B cell (primary cell): ENCODE data around the gene DPM1. TPM values are rescaled to one million over a fixed set of nuclear protein-coding genes. Genes with fewer than 3 reads are reported as not detected.

ENCODE experiments used
- ATAC-seq: fragments of 200-7000 bp; cut with Tn5 transposase; one replicate; pipeline ENCODE4 v1.10.0; 2021; ENCODE audit warnings: low read depth, mild to moderate bottlenecking, moderate number of reproducible peaks, moderate library complexity
- CTCF ChIA-PET: fragments of 350-600 bp; sonication (Branson Sonifier 250); formaldehyde crosslinking; loops from one replicate; lab custom pipeline; 2021; ENCODE audit warnings: antibody characterized with exemption, inconsistent platforms; lab: Charles Lee
- POLR2A ChIA-PET: fragments of 350-600 bp; sonication (Branson Sonifier 250); formaldehyde crosslinking; loops from one replicate; lab custom pipeline; 2021; ENCODE audit warnings: antibody characterized with exemption; lab: Charles Lee
- DNase-seq: peaks from one replicate; pipeline ENCODE4 v3.0.0; 2013
- H2AFZ ChIP-seq: 2 replicates; pipeline ENCODE4 v1.6.1; 2012; ENCODE audit warnings: mild to moderate bottlenecking, low read depth, low read length; ENCODE audit not compliant: insufficient read depth, poor library complexity, severe bottlenecking
- H3K27ac ChIP-seq, 2 donors: 1 replicate in 1 of 2; 2 replicates in 1 of 2; pipeline ENCODE4 v1.5.1; 2012 to 2013; ENCODE audit warnings: low read length in 2 of 2, mild to moderate bottlenecking in 2 of 2, moderate library complexity in 1 of 2
- H3K27me3 ChIP-seq, 4 experiments: fragments of 200-600 bp in 1 of 4; sonication (generic) in 1 of 4; replicated peaks in 1 of 4; 1 replicate in 2 of 4; 2 replicates in 2 of 4; pipeline versions ENCODE4 v1.6.1 to v1.7.0; 2013 to 2016; ENCODE audit warnings: low read length in 3 of 4, mild to moderate bottlenecking in 2 of 4, mixed read lengths in 1 of 4, moderate library complexity in 1 of 4; ENCODE audit not compliant: insufficient read depth in 4 of 4, control insufficient read depth in 3 of 4; ENCODE audit errors: control extremely low read depth in 1 of 4
- H3K36me3 ChIP-seq, 2 experiments: replicated peaks in 1 of 2; 1 replicate in 1 of 2; 2 replicates in 1 of 2; pipeline versions ENCODE4 v1.6.1 to v1.7.1; 2013; ENCODE audit warnings: low read length in 1 of 2; ENCODE audit not compliant: insufficient read depth in 2 of 2, control insufficient read depth in 1 of 2; ENCODE audit errors: control extremely low read depth in 1 of 2, extremely low read depth in 1 of 2
- H3K4me1 ChIP-seq, 2 donors: fragments of 200-600 bp in 1 of 2; sonication (generic) in 1 of 2; 1 replicate in 1 of 2; 2 replicates in 1 of 2; pipeline versions ENCODE4 v1.5.1 to v1.6.1; 2013 to 2017; ENCODE audit warnings: low read length in 2 of 2; ENCODE audit not compliant: control insufficient read depth in 2 of 2, insufficient read depth in 2 of 2
- H3K4me2 ChIP-seq: replicated peaks from 2 replicates; pipeline ENCODE3; 2012; ENCODE audit warnings: mild to moderate bottlenecking, low read depth, low read length; ENCODE audit not compliant: poor library complexity, severe bottlenecking
- H3K4me3 ChIP-seq, 5 experiments: fragments of 200-600 bp in 1 of 5; sonication (generic) in 1 of 5; 1 replicate in 3 of 5; 2 replicates in 2 of 5; pipeline versions ENCODE4 v1.5.1 to v1.7.0; 2011 to 2016; ENCODE audit warnings: low read length in 4 of 5, mild to moderate bottlenecking in 4 of 5, low read depth in 2 of 5, control low read depth in 1 of 5, moderate library complexity in 1 of 5; ENCODE audit not compliant: insufficient read depth in 1 of 5; ENCODE audit errors: control extremely low read depth in 1 of 5, extremely low read depth in 1 of 5
- H3K79me2 ChIP-seq: fragments of 200-600 bp; sonication (generic); one replicate; pipeline ENCODE4 v1.6.0; 2016; ENCODE audit warnings: low read length; ENCODE audit not compliant: control insufficient read depth, insufficient read depth
- H3K9ac ChIP-seq: fragments of 200-600 bp; sonication (generic); 2 replicates; pipeline ENCODE4 v1.6.1; 2017; ENCODE audit warnings: mild to moderate bottlenecking, low read length, moderate library complexity
- H3K9me3 ChIP-seq, 3 donors: one replicate each; pipeline versions ENCODE4 v1.6.1 to v1.7.1; 2013; ENCODE audit warnings: low read length in 2 of 3; ENCODE audit not compliant: control insufficient read depth in 2 of 3, insufficient read depth in 1 of 3; ENCODE audit errors: control extremely low read depth in 1 of 3
- H4K20me1 ChIP-seq: 2 replicates; pipeline ENCODE4 v1.6.0; 2012; ENCODE audit warnings: mild to moderate bottlenecking, low read length; ENCODE audit not compliant: insufficient read depth, control insufficient read depth, poor library complexity, severe bottlenecking
- H3K27ac Mint-ChIP-seq: one replicate; pipeline ENCODE4 v1.8.0; 2021; ENCODE audit warnings: mixed read lengths
- H3K27me3 Mint-ChIP-seq: one replicate; pipeline ENCODE4 v1.8.0; 2021; ENCODE audit warnings: mixed read lengths
- H3K4me1 Mint-ChIP-seq: one replicate; pipeline ENCODE4 v1.8.0; 2021; ENCODE audit warnings: mixed read lengths
- H3K4me3 Mint-ChIP-seq: one replicate; pipeline ENCODE4 v1.8.0; 2021; ENCODE audit warnings: mixed read lengths
- H3K9me3 Mint-ChIP-seq: one replicate; pipeline ENCODE4 v1.8.0; 2022; ENCODE audit warnings: mixed read lengths; ENCODE audit not compliant: insufficient read depth
- EZH2 ChIP-seq: IDR thresholded peaks from 2 replicates; pipeline ENCODE4 v1.6.1; 2012; ENCODE audit warnings: borderline replicate concordance, low read depth, mild to moderate bottlenecking, moderate library complexity, low read length; ENCODE audit not compliant: insufficient read depth, poor library complexity, severe bottlenecking
- WGBS: methylation state at CpG from one replicate; pipeline ENCODE4 v1.1.5; 2013; ENCODE audit warnings: missing lambda C conversion rate; ENCODE audit not compliant: insufficient coverage; 5-methylcytosine and 5-hydroxymethylcytosine counted together
- intact Hi-C: fragments of 100-400 bp; cut with micrococcal nuclease; formaldehyde crosslinking; loops from one replicate; pipeline ENCODE4 v1.10.0; 2022
- polyA plus RNA-seq: library from polyadenylated mRNA; depleted of rRNA; stranded (reverse); fragments of >200 nt; gene quantifications from 2 replicates; pipeline ENCODE4 v1.2.3, GENCODE V29; 2012
- total RNA-seq, 2 donors: library from RNA; stranded (reverse); fragments of 120-200 nt in 1 of 2; gene quantifications; 1 replicate in 1 of 2; 2 replicates in 1 of 2; pipeline versions ENCODE4 v1.2.3 to v1.2.4, GENCODE V29; 2013 to 2022
- TF ChIP-seq, protein P1 (sequence below): fragments of 200-600 bp; IDR thresholded peaks from one replicate; pipeline ENCODE4 v1.8.0; 2022; ENCODE audit warnings: antibody characterized with exemption, mild to moderate bottlenecking

The DPM1 gene
- total and polyA plus RNA-seq, 2 donors (not counting 1 experiment from before 2014, with no cell fraction given): 13.4 to 35.2 TPM

DNA sequence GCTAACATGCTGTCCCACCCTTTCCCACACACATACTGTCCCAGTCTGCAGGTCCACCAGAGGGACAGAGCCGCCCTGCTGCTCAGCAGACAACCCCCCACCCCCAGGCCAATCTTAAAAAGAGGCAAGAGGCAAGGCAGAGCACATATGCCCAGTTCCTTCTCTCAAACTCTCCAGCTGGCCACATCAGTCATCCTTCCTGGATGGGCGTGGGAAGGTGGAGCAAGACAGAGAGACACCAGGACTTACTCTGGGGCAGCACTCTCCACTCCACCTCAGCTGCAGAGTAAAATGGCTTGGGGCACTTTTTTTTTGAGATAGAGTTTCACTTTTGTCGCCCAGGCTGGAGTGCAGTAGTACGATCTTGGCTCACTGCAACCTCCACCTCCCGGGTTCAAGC lies 11.1 kb upstream of the DPM1 start:
- intact Hi-C loops: no loop called here
- no peak overlapping the region for H3K4me2 ChIP-seq
- Mint-ChIP-seq H3K4me3 (no peak overlapping the region), H3K9me3 (no peaks in the 10 kb centered on the region), H3K4me1 (no peaks in the 10 kb centered on the region), H3K27ac (no peak overlapping the region), H3K27me3 (peaks cover 15% of the 10 kb centered on the region)
- CTCF ChIA-PET: no interaction called here
- ATAC-seq (no peak), DNase-seq (no peak)
- no peaks in the 10 kb centered on the region for H3K36me3 ChIP-seq
- H3K9me3 ChIP-seq: no peaks in the 10 kb centered on the region
- TF ChIP-seq EZH2: no peak
- TF ChIP-seq, protein P1, sequence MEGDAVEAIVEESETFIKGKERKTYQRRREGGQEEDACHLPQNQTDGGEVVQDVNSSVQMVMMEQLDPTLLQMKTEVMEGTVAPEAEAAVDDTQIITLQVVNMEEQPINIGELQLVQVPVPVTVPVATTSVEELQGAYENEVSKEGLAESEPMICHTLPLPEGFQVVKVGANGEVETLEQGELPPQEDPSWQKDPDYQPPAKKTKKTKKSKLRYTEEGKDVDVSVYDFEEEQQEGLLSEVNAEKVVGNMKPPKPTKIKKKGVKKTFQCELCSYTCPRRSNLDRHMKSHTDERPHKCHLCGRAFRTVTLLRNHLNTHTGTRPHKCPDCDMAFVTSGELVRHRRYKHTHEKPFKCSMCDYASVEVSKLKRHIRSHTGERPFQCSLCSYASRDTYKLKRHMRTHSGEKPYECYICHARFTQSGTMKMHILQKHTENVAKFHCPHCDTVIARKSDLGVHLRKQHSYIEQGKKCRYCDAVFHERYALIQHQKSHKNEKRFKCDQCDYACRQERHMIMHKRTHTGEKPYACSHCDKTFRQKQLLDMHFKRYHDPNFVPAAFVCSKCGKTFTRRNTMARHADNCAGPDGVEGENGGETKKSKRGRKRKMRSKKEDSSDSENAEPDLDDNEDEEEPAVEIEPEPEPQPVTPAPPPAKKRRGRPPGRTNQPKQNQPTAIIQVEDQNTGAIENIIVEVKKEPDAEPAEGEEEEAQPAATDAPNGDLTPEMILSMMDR: no peak
- POLR2A ChIA-PET: no interaction called here
- no peak overlapping the region for H3K9ac ChIP-seq
- no peak overlapping the region for H2AFZ ChIP-seq
- H4K20me1 ChIP-seq: no peaks in the 10 kb centered on the region
- WGBS: 57% methylated on average over 1 of the region's 5 CpGs
- no peaks in the 10 kb centered on the region for H3K79me2 ChIP-seq
- no peak overlapping the region for H3K27ac ChIP-seq
- H3K4me1 ChIP-seq: no peaks in the 10 kb centered on the region
- no peak overlapping the region for H3K4me3 ChIP-seq
- H3K27me3 ChIP-seq: peaks cover 0 to 8% (median 2%) of the 10 kb centered on the region in 4 experiments

GRCh38 chr20:50968289-50968688 lies 10.0 kb upstream of the DPM1 start:
- Mint-ChIP-seq H3K4me1 (no peaks in the 10 kb centered on the region), H3K27me3 (peaks cover 13% of the 10 kb centered on the region), H3K27ac (no peak overlapping the region), H3K4me3 (no peak overlapping the region), H3K9me3 (no peaks in the 10 kb centered on the region)
- no peak for DNase-seq
- peaks cover 0 to 8% (median 2%) of the 10 kb centered on the region in 4 experiments for H3K27me3 ChIP-seq
- H3K4me3 ChIP-seq: no peak overlapping the region
- peaks cover 3% of the 10 kb centered on the region for H4K20me1 ChIP-seq
- no peak overlapping the region for H3K9ac ChIP-seq
- CTCF ChIA-PET: interaction anchor here (1.3 kb wide), 1 partner anchor 217 kb away, joined by 3 read pairs; no protein-coding TSS in a partner anchor
- H2AFZ ChIP-seq: no peak overlapping the region
- no peaks in the 10 kb centered on the region for H3K4me1 ChIP-seq
- TF ChIP-seq, protein P1: no peak
- TF ChIP-seq EZH2: no peak
- intact Hi-C loops: no loop called here
- POLR2A ChIA-PET: interaction anchor here (0.7 kb wide), 1 partner anchor 432 kb away, joined by 3 read pairs; no protein-coding TSS in a partner anchor
- WGBS: 91% methylated on average over 7 of the region's 9 CpGs
- ATAC-seq: no peak
- H3K36me3 ChIP-seq: no peaks in the 10 kb centered on the region
- H3K79me2 ChIP-seq: peaks cover 1% of the 10 kb centered on the region
- no peak overlapping the region for H3K4me2 ChIP-seq
- no peaks in the 10 kb centered on the region for H3K9me3 ChIP-seq
- no peak overlapping the region for H3K27ac ChIP-seq
